ENCODE measurements around the gene ACVR1B.
A peak's percentile ranks its signal among the peaks of the same experiment; 100 is the strongest.

The ACVR1B gene

GRCh38 chr12:51922762-51923505 is 28.6 kb upstream of the ACVR1B start:
- peaks cover 5% of the 10 kb centered on the region for H3K4me1 ChIP-seq (ENCODE audit: control insufficient read depth, insufficient read depth, low read depth, low read length)
- whole genome bisulfite sequencing: 61% methylated on average over 16 of the region's 16 CpGs

GRCh38 chr12:51923506-51924365 is 27.8 kb upstream of the ACVR1B start:
- Histone ChIP-seq H2BK5ac (ENCODE audit: low read depth, low read length, poor library complexity, severe bottlenecking) (no peak overlapping the region), H3K36me3 (ENCODE audit: control insufficient read depth in 1 of 2, insufficient read depth in 2 of 2, low read depth in 1 of 2, low read length in 2 of 2) (peaks cover 0 to 27% of the 10 kb centered on the region in 2 experiments), H3K4me1 (ENCODE audit: control insufficient read depth, insufficient read depth, low read depth, low read length) (peaks cover 5% of the 10 kb centered on the region), H2AFZ (ENCODE audit: low read depth, low read length) (peak overlapping the region; percentile 16), H3K27ac (ENCODE audit: low read length, poor library complexity, severe bottlenecking) (no peak overlapping the region), H2BK15ac (ENCODE audit: low read depth, poor library complexity, severe bottlenecking) (no peak overlapping the region), H3K14ac (ENCODE audit: low read length in 2 of 2) (no peak overlapping the region), H3K23ac (ENCODE audit: low read length in 2 of 2) (no peak overlapping the region), H3K4me2 (ENCODE audit: low read length, poor library complexity, severe bottlenecking) (peak overlapping the region; percentile 12), H2BK12ac (ENCODE audit: low read length in 2 of 2) (peak overlapping the region; percentile 40 to 56), H3K4ac (ENCODE audit: low read depth in 1 of 2, low read length in 2 of 2) (peak overlapping the region; percentile 64 to 71), H3K79me1 (replicated peaks; ENCODE audit: low read length, poor library complexity, severe bottlenecking) (no peaks in the 10 kb centered on the region), H3K18ac (ENCODE audit: low read depth in 1 of 2, low read length in 2 of 2) (peak overlapping the region; percentile 52 to 74), H2AK5ac (ENCODE audit: low read length, severe bottlenecking) (no peak overlapping the region), H3K27me3 (ENCODE audit: control insufficient read depth in 1 of 2, insufficient read depth in 1 of 2, low read length in 2 of 2) (peaks cover 0 to 5% of the 10 kb centered on the region in 2 experiments), H2BK120ac (ENCODE audit: low read depth, low read length) (no peak overlapping the region), H3K4me3 (ENCODE audit: insufficient read depth in 1 of 2, low read depth in 1 of 2, low read length in 2 of 2) (peak overlapping the region in 1 of 2 experiments; percentile 66), H3K9me3 (ENCODE audit: control insufficient read depth, low read length) (no peaks in the 10 kb centered on the region), H4K91ac (ENCODE audit: low read length) (peak overlapping the region; percentile 19), H3K9ac (ENCODE audit: low read length) (peak overlapping the region; percentile 81), H4K8ac (ENCODE audit: low read length) (peak overlapping the region; percentile 89)
- 33% methylated on average over 29 of the region's 31 CpGs for WGBS
- no peak for DNase-seq

More at GRCh38 chr12:51922762-51923505, 28.6 kb upstream of the ACVR1B start:
- H2BK120ac ChIP-seq (ENCODE audit: low read depth, low read length): peak overlapping the region; percentile 51
- H2AK5ac ChIP-seq (ENCODE audit: low read length, severe bottlenecking): no peak overlapping the region
- no peak overlapping the region for H2BK5ac ChIP-seq (ENCODE audit: low read depth, low read length, poor library complexity, severe bottlenecking)
- H3K23ac ChIP-seq (ENCODE audit: low read length in 2 of 2): no peak overlapping the region
- peak overlapping the region in 1 of 2 experiments; percentile 74 for H3K14ac ChIP-seq (ENCODE audit: low read length in 2 of 2)
- peak overlapping the region; percentile 40 to 41 for H3K4ac ChIP-seq (ENCODE audit: low read depth in 1 of 2, low read length in 2 of 2)
- peak; percentile 85 for DNase-seq
- H4K8ac ChIP-seq (ENCODE audit: low read length): peak overlapping the region; percentile 89
- no peaks in the 10 kb centered on the region for H3K79me1 ChIP-seq (replicated peaks; ENCODE audit: low read length, poor library complexity, severe bottlenecking)
- peak overlapping the region; percentile 24 to 75 for H2BK12ac ChIP-seq (ENCODE audit: low read length in 2 of 2)
- H3K36me3 ChIP-seq (ENCODE audit: control insufficient read depth in 1 of 2, insufficient read depth in 2 of 2, low read depth in 1 of 2, low read length in 2 of 2): peaks cover 0 to 35% of the 10 kb centered on the region in 2 experiments
- peak overlapping the region; percentile 84 for H4K91ac ChIP-seq (ENCODE audit: low read length)
- H3K4me2 ChIP-seq (ENCODE audit: low read length, poor library complexity, severe bottlenecking): no peak overlapping the region
- H2BK15ac ChIP-seq (ENCODE audit: low read depth, poor library complexity, severe bottlenecking): peak overlapping the region; percentile 6
- H3K18ac ChIP-seq (ENCODE audit: low read depth in 1 of 2, low read length in 2 of 2): peak overlapping the region; percentile 46 to 91
- H3K4me3 ChIP-seq (ENCODE audit: insufficient read depth in 1 of 2, low read depth in 1 of 2, low read length in 2 of 2): peak overlapping the region; percentile 4 to 66
- H2AFZ ChIP-seq (ENCODE audit: low read depth, low read length): peak overlapping the region; percentile 18
- H3K27ac ChIP-seq (ENCODE audit: low read length, poor library complexity, severe bottlenecking): no peak overlapping the region
- peak overlapping the region; percentile 81 for H3K9ac ChIP-seq (ENCODE audit: low read length)
- H3K27me3 ChIP-seq (ENCODE audit: control insufficient read depth in 1 of 2, insufficient read depth in 1 of 2, low read length in 2 of 2): peaks cover 0 to 5% of the 10 kb centered on the region in 2 experiments
- no peaks in the 10 kb centered on the region for H3K9me3 ChIP-seq (ENCODE audit: control insufficient read depth, low read length)

- Histone ChIP-seq H3K23ac (ENCODE audit: low read length in 2 of 2) (no peak overlapping the region), H3K9me3 (ENCODE audit: control insufficient read depth, low read length) (no peaks in the 10 kb centered on the region), H4K8ac (ENCODE audit: low read length) (no peak overlapping the region), H3K9ac (ENCODE audit: low read length) (peak overlapping the region; percentile 81), H3K4me1 (ENCODE audit: control insufficient read depth, insufficient read depth, low read depth, low read length) (peaks cover 5% of the 10 kb centered on the region), H3K79me1 (replicated peaks; ENCODE audit: low read length, poor library complexity, severe bottlenecking) (no peaks in the 10 kb centered on the region), H3K27ac (ENCODE audit: low read length, poor library complexity, severe bottlenecking) (no peak overlapping the region), H3K18ac (ENCODE audit: low read depth in 1 of 2, low read length in 2 of 2) (no peak overlapping the region), H3K14ac (ENCODE audit: low read length in 2 of 2) (no peak overlapping the region), H3K4me2 (ENCODE audit: low read length, poor library complexity, severe bottlenecking) (no peak overlapping the region), H4K91ac (ENCODE audit: low read length) (no peak overlapping the region), H2BK5ac (ENCODE audit: low read depth, low read length, poor library complexity, severe bottlenecking) (no peak overlapping the region), H2AK5ac (ENCODE audit: low read length, severe bottlenecking) (no peak overlapping the region), H2BK12ac (ENCODE audit: low read length in 2 of 2) (no peak overlapping the region), H3K4ac (ENCODE audit: low read depth in 1 of 2, low read length in 2 of 2) (no peak overlapping the region), H2BK15ac (ENCODE audit: low read depth, poor library complexity, severe bottlenecking) (no peak overlapping the region), H3K4me3 (ENCODE audit: insufficient read depth in 1 of 2, low read depth in 1 of 2, low read length in 2 of 2) (no peak overlapping the region), H2AFZ (ENCODE audit: low read depth, low read length) (no peak overlapping the region), H2BK120ac (ENCODE audit: low read depth, low read length) (no peak overlapping the region), H3K27me3 (ENCODE audit: control insufficient read depth in 1 of 2, insufficient read depth in 1 of 2, low read length in 2 of 2) (peaks cover 0 to 5% of the 10 kb centered on the region in 2 experiments), H3K36me3 (ENCODE audit: control insufficient read depth in 1 of 2, insufficient read depth in 2 of 2, low read depth in 1 of 2, low read length in 2 of 2) (peaks cover 0 to 17% of the 10 kb centered on the region in 2 experiments)
- 90% methylated on average over 3 of the region's 5 CpGs for WGBS
- no peak for DNase-seq
Observed at GRCh38 chr12:51924551-51925319, 26.8 kb upstream of the ACVR1B start.

All from mesenchymal stem cell (in vitro differentiated cells and primary cell).